Loucy (cell line): ENCODE results near the gene RNF152.
"Not testable (repeated sequence)": the region's sequence is repeated elsewhere in the genome, so short reads cannot be mapped to it uniquely, and the experiment has no call there.

ENCODE experiments used
- H2AFZ ChIP-seq: fragments of 200-600 bp; sonication (generic); 2 replicates; pipeline ENCODE4 v1.6.0; 2016; ENCODE audit warnings: antibody characterized with exemption, mild to moderate bottlenecking, low read length, moderate library complexity
- H3F3A ChIP-seq: fragments of 200-600 bp; 2 replicates; pipeline ENCODE4 v1.6.0; 2016; ENCODE audit warnings: antibody characterized with exemption, low read depth, mild to moderate bottlenecking
- H3K27me3 ChIP-seq: fragments of 200-600 bp; sonication (generic); 2 replicates; pipeline ENCODE4 v1.6.1; 2014; ENCODE audit warnings: low read length, mild to moderate bottlenecking; ENCODE audit not compliant: insufficient read depth, poor library complexity, severe bottlenecking
- H3K36me3 ChIP-seq: fragments of 200-600 bp; sonication (generic); 2 replicates; pipeline ENCODE4 v1.6.1; 2016; ENCODE audit warnings: low read length; ENCODE audit not compliant: insufficient read depth
- H3K4me1 ChIP-seq: fragments of 200-600 bp; sonication (generic); 2 replicates; pipeline ENCODE4 v1.5.1; 2014; ENCODE audit warnings: low read length, mild to moderate bottlenecking; ENCODE audit not compliant: insufficient read depth, poor library complexity, severe bottlenecking
- H3K4me2 ChIP-seq: fragments of 200-600 bp; sonication (generic); 2 replicates; pipeline ENCODE4 v1.6.0; 2014; ENCODE audit warnings: antibody characterized with exemption, low read length, low read depth, mild to moderate bottlenecking; ENCODE audit not compliant: poor library complexity, severe bottlenecking
- H3K4me3 ChIP-seq: fragments of 200-600 bp; sonication (generic); 2 replicates; pipeline ENCODE4 v1.5.1; 2014; ENCODE audit warnings: low read length, mild to moderate bottlenecking, mixed read lengths; ENCODE audit not compliant: poor library complexity, severe bottlenecking
- H3K79me2 ChIP-seq: fragments of 200-600 bp; sonication (generic); 2 replicates; pipeline ENCODE4 v1.6.1; 2014; ENCODE audit warnings: low read length; ENCODE audit not compliant: insufficient read depth
- H3K9ac ChIP-seq: fragments of 200-600 bp; sonication (generic); 2 replicates; pipeline ENCODE4 v1.6.0; 2014; ENCODE audit warnings: mild to moderate bottlenecking, low read depth, low read length, moderate library complexity; ENCODE audit not compliant: poor library complexity, severe bottlenecking
- H3K9me2 ChIP-seq: fragments of 200-600 bp; sonication (generic); replicated peaks from 2 replicates; pipeline ENCODE4 v1.6.1; 2016; ENCODE audit warnings: low read depth, low read length, mixed read lengths
- H3K9me3 ChIP-seq: fragments of 200-600 bp; sonication (generic); 2 replicates; pipeline ENCODE4 v1.6.1; 2014; ENCODE audit warnings: mild to moderate bottlenecking, antibody characterized with exemption, low read length, low read depth; ENCODE audit not compliant: insufficient read depth
- H4K20me1 ChIP-seq: fragments of 200-600 bp; sonication (generic); 2 replicates; pipeline ENCODE4 v1.6.0; 2014; ENCODE audit warnings: antibody characterized with exemption, low read length, mild to moderate bottlenecking; ENCODE audit not compliant: insufficient read depth, poor library complexity, severe bottlenecking
- CTCF ChIP-seq: fragments of 200-600 bp; sonication (generic); conservative IDR thresholded peaks from 2 replicates; pipeline ENCODE4 v1.5.1; 2014; ENCODE audit warnings: mild to moderate bottlenecking, antibody characterized with exemption, low read length
- EZH2phosphoT487 ChIP-seq: fragments of 200-600 bp; IDR thresholded peaks from 2 replicates; pipeline ENCODE4 v1.6.1; 2018; ENCODE audit warnings: antibody characterized with exemption, mild to moderate bottlenecking, moderate library complexity, borderline replicate concordance

Gene RNF152

GRCh38 chr18:61803393-61803792 is 89.4 kb downstream of the RNF152 start:
- H3K27me3 ChIP-seq = no peaks in the 10 kb centered on the region
- no peak overlapping the region for H3K9ac ChIP-seq
- H3K79me2 ChIP-seq = no peaks in the 10 kb centered on the region
- no peak overlapping the region for H3K4me3 ChIP-seq
- H3K4me2 ChIP-seq = no peak overlapping the region
- no peaks in the 10 kb centered on the region for H3K9me3 ChIP-seq
- TF ChIP-seq EZH2phosphoT487 = no peak
- TF ChIP-seq CTCF = no peak
- no peak overlapping the region for H2AFZ ChIP-seq
- H3F3A ChIP-seq = no peaks in the 10 kb centered on the region; the same call in 1 of the 2 replicates
- no peaks in the 10 kb centered on the region for H3K36me3 ChIP-seq
- H4K20me1 ChIP-seq = no peaks in the 10 kb centered on the region
- peaks cover 6% of the 10 kb centered on the region for H3K4me1 ChIP-seq
- H3K9me2 ChIP-seq = no peaks in the 10 kb centered on the region

GRCh38 chr18:61797696-61798590 is 94.9 kb downstream of the RNF152 start:
- Histone ChIP-seq H3K9me2 (no peaks in the 10 kb centered on the region), H3K4me3 (no peak overlapping the region), H3K4me1 (peaks cover 6% of the 10 kb centered on the region), H3F3A (no peaks in the 10 kb centered on the region), H3K4me2 (no peak overlapping the region), H3K79me2 (no peaks in the 10 kb centered on the region), H3K27me3 (no peaks in the 10 kb centered on the region), H2AFZ (no peak overlapping the region), H4K20me1 (no peaks in the 10 kb centered on the region), H3K9ac (no peak overlapping the region), H3K36me3 (no peaks in the 10 kb centered on the region), H3K9me3 (no peaks in the 10 kb centered on the region)
- no peak for TF ChIP-seq CTCF
- no peak for TF ChIP-seq EZH2phosphoT487

- H3K9me3 ChIP-seq = no peaks in the 10 kb centered on the region; the same call in 1 of the 2 replicates
- no peak for TF ChIP-seq CTCF
- no peak for TF ChIP-seq EZH2phosphoT487
- no peaks in the 10 kb centered on the region for H3K79me2 ChIP-seq
- H3F3A ChIP-seq = no peaks in the 10 kb centered on the region
- H3K9me2 ChIP-seq = no peaks in the 10 kb centered on the region
- H4K20me1 ChIP-seq = no peaks in the 10 kb centered on the region
- H3K9ac ChIP-seq = no peak overlapping the region
- H3K27me3 ChIP-seq = no peaks in the 10 kb centered on the region
- no peaks in the 10 kb centered on the region for H3K4me1 ChIP-seq
- no peaks in the 10 kb centered on the region for H3K36me3 ChIP-seq
- H2AFZ ChIP-seq = no peak overlapping the region
- no peak overlapping the region for H3K4me3 ChIP-seq
- no peak overlapping the region for H3K4me2 ChIP-seq
Measured at GRCh38 chr18:61791031-61791430, 101.8 kb downstream of the RNF152 start.

GRCh38 chr18:61787011-61787670 is 105.7 kb downstream of the RNF152 start:
- H4K20me1 ChIP-seq, H3K9ac ChIP-seq, H3K4me1 ChIP-seq, H3K9me2 ChIP-seq, H3K4me3 ChIP-seq, H2AFZ ChIP-seq, H3K79me2 ChIP-seq, H3K4me2 ChIP-seq, H3F3A ChIP-seq, H3K36me3 ChIP-seq, H3K27me3 ChIP-seq, H3K9me3 ChIP-seq: not testable (repeated sequence)
